Caco-2 (cell line): ENCODE data around the gene SMYD3. TPM values are rescaled to one million over a fixed set of nuclear protein-coding genes. Genes with fewer than 3 reads are reported as not detected.
"Not testable (repeated sequence)": the region's sequence is repeated elsewhere in the genome, so short reads cannot be mapped to it uniquely, and the experiment has no call there.

Source experiments
- BruUV-seq: library from RNA; stranded (reverse); fragments of 400-500 nt; replicated peaks from 2 replicates; lab custom pipeline; 2021; lab: Mats Ljungman, UMichigan
- CTCF ChIA-PET: fragments of 300-600 bp; sonication (Branson Sonifier 250); formaldehyde crosslinking; loops from one replicate; lab custom pipeline; 2022; ENCODE audit warnings: antibody characterized with exemption; lab: Charles Lee
- POLR2A ChIA-PET: fragments of 300-600 bp; sonication (Branson Sonifier 250); formaldehyde crosslinking; loops from one replicate; lab custom pipeline; 2022; ENCODE audit warnings: antibody characterized with exemption; lab: Charles Lee
- DNase-seq, 2 experiments: peaks; one replicate each; pipeline versions ENCODE4 v3.0.0 to v3.0.0-alpha.2; 2020 to 2022
- H3K27me3 ChIP-seq: replicated peaks from 2 replicates; pipeline ENCODE4 v1.6.0; 2011; ENCODE audit warnings: low read length; ENCODE audit not compliant: control insufficient read depth, insufficient read depth
- H3K36me3 ChIP-seq: 2 replicates; pipeline ENCODE4 v1.5.1; 2011; ENCODE audit warnings: low read length; ENCODE audit not compliant: control insufficient read depth, insufficient read depth
- H3K4me1 ChIP-seq: fragments of 250-450 bp; sonication (Bioruptor Pico); 2 replicates; pipeline ENCODE4 v1.5.1; 2020; ENCODE audit warnings: mild to moderate bottlenecking
- H3K4me3 ChIP-seq: 2 replicates; pipeline ENCODE4 v1.5.1; 2011; ENCODE audit warnings: low read depth, mild to moderate bottlenecking, control low read depth, low read length
- H3K9me3 ChIP-seq: fragments of 250-450 bp; sonication (Bioruptor Pico); 2 replicates; pipeline ENCODE4 v1.5.1; 2020; ENCODE audit warnings: mild to moderate bottlenecking, moderate library complexity
- H3K27ac Mint-ChIP-seq: one replicate; pipeline ENCODE4 v1.8.0; 2022; ENCODE audit warnings: mixed read lengths; ENCODE audit not compliant: unreplicated experiment
- H3K27me3 Mint-ChIP-seq: one replicate; pipeline ENCODE4 v1.8.0; 2022; ENCODE audit warnings: mixed read lengths; ENCODE audit not compliant: insufficient read depth, unreplicated experiment
- H3K36me3 Mint-ChIP-seq: one replicate; pipeline ENCODE4 v1.8.0; 2022; ENCODE audit warnings: mild to moderate bottlenecking, mixed read lengths; ENCODE audit not compliant: insufficient read depth, unreplicated experiment
- H3K4me1 Mint-ChIP-seq: one replicate; pipeline ENCODE4 v1.8.0; 2022; ENCODE audit warnings: low read depth, mixed read lengths; ENCODE audit not compliant: unreplicated experiment
- H3K4me3 Mint-ChIP-seq: one replicate; pipeline ENCODE4 v1.8.0; 2022; ENCODE audit warnings: mild to moderate bottlenecking, moderate library complexity, mixed read lengths; ENCODE audit not compliant: unreplicated experiment
- H3K9me3 Mint-ChIP-seq: one replicate; pipeline ENCODE4 v1.8.0; 2022; ENCODE audit warnings: mixed read lengths; ENCODE audit not compliant: unreplicated experiment
- CTCF ChIP-seq, 2 experiments: fragments of 200-600 bp in 1 of 2; IDR thresholded peaks; 1 replicate in 1 of 2; 2 replicates in 1 of 2; pipeline versions ENCODE4 v1.5.1 to v1.8.0; 2011 to 2022; ENCODE audit warnings: antibody characterized with exemption in 1 of 2, control low read depth in 1 of 2, inconsistent platforms in 1 of 2, low read depth in 1 of 2, low read length in 1 of 2, mild to moderate bottlenecking in 1 of 2, moderate library complexity in 1 of 2; ENCODE audit not compliant: insufficient read depth in 1 of 2, severe bottlenecking in 1 of 2, unreplicated experiment in 1 of 2
- intact Hi-C: fragments of 100-400 bp; cut with micrococcal nuclease; formaldehyde crosslinking; loops from one replicate; pipeline ENCODE4 v1.10.0; 2022; ENCODE audit not compliant: unreplicated experiment
- total RNA-seq: library from RNA; stranded (reverse); gene quantifications from 2 replicates; pipeline ENCODE4 v1.2.3, GENCODE V29; 2022

The SMYD3 gene
- total RNA-seq, 1 experiment from 2014 or later, result 33.0 TPM

- Histone ChIP-seq H3K27me3 (no peaks in the 10 kb centered on the region), H3K9me3 (no peaks in the 10 kb centered on the region; the same call in 1 of the 2 replicates), H3K36me3 (no peaks in the 10 kb centered on the region), H3K4me3 (no peak overlapping the region), H3K4me1 (no peaks in the 10 kb centered on the region)
- BruUV-seq, result no TSS peak
- no peak for DNase-seq
- ChIA-PET POLR2A (no interaction called here), CTCF (no interaction called here)
- TF ChIP-seq CTCF (IDR thresholded peaks at IDR 0.05; ENCODE audit: insufficient read depth in 1 of 2, low read depth in 1 of 2, low read length in 1 of 2, severe bottlenecking in 1 of 2, unreplicated experiment in 1 of 2), result no peak
- H3K9me3 Mint-ChIP-seq, result no peaks in the 10 kb centered on the region
- no peaks in the 10 kb centered on the region for H3K36me3 Mint-ChIP-seq
- H3K27me3 Mint-ChIP-seq, result no peaks in the 10 kb centered on the region
- intact Hi-C loops, result no loop called here
- H3K4me3 Mint-ChIP-seq, result no peak overlapping the region
- H3K4me1 Mint-ChIP-seq, result no peaks in the 10 kb centered on the region
- H3K27ac Mint-ChIP-seq, result no peak overlapping the region
These were observed 141.4 kb downstream of the SMYD3 start for GRCh38 chr1:246365708-246366107.

- CTCF ChIA-PET, result no interaction called here
These were observed 142.6 kb downstream of the SMYD3 start for GRCh38 chr1:246364415-246364941.

DNA sequence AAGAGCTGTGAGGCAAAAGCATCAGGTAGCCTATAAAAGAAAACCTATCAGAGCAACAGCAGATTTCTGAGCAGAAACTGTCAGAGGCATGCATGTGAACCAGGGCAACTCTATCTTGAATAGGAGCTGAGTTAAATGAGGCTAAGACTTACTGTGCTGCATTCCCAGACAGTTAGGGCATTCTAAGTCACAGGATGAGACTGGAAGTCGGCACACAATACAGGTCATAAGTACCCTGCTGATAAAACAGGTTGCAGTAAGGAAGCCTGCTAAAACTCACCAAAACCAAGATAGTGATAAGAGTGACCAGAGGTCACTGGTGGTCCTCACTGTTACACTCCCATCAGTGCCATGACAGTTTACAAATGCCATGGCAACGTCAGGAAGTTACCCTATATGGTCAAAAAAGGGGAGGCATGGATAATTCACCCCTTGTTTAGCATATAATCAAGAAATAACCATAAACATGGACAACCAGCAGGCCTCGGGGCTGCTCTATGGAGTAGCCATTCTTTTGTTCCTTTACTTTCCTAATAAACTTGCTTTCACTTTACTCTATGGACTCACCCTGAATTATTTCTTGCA, 150.0 kb downstream of the SMYD3 start:
- H3K27ac Mint-ChIP-seq, H3K36me3 ChIP-seq, BruUV-seq, intact Hi-C loops, H3K4me3 ChIP-seq, POLR2A ChIA-PET, CTCF ChIA-PET, H3K9me3 ChIP-seq, H3K9me3 Mint-ChIP-seq, H3K36me3 Mint-ChIP-seq, DNase-seq, H3K27me3 ChIP-seq, H3K27me3 Mint-ChIP-seq, H3K4me3 Mint-ChIP-seq: not testable (repeated sequence)
- H3K4me1 Mint-ChIP-seq, result peaks cover 20% of the 10 kb centered on the region
- H3K4me1 ChIP-seq, result peaks cover 13% of the 10 kb centered on the region

More at GRCh38 chr1:246364415-246364941, 142.6 kb downstream of the SMYD3 start:
- Mint-ChIP-seq H3K4me1 (no peaks in the 10 kb centered on the region), H3K4me3 (no peak overlapping the region), H3K27ac (no peak overlapping the region), H3K36me3 (no peaks in the 10 kb centered on the region), H3K9me3 (no peaks in the 10 kb centered on the region), H3K27me3 (no peaks in the 10 kb centered on the region)
- Histone ChIP-seq H3K9me3 (no peaks in the 10 kb centered on the region; the same call in 1 of the 2 replicates), H3K27me3 (no peaks in the 10 kb centered on the region), H3K36me3 (no peaks in the 10 kb centered on the region), H3K4me3 (no peak overlapping the region), H3K4me1 (no peaks in the 10 kb centered on the region)
- DNase-seq, result no peak
- TF ChIP-seq CTCF (IDR thresholded peaks at IDR 0.05; ENCODE audit: insufficient read depth in 1 of 2, low read depth in 1 of 2, low read length in 1 of 2, severe bottlenecking in 1 of 2, unreplicated experiment in 1 of 2), result no peak
- POLR2A ChIA-PET, result no interaction called here
- intact Hi-C loops, result no loop called here
- no TSS peak for BruUV-seq
